Lung (tissue), 12 donors: ENCODE measurements around the gene AKAP11. TPM values are rescaled to one million over a fixed set of nuclear protein-coding genes. Genes with fewer than 3 reads are reported as not detected.

Experiments used
- ATAC-seq: fragments of 200-7000 bp; cut with Tn5 transposase; one replicate; pipeline ENCODE4 v1.9.1; 2020; ENCODE audit warnings: moderate number of reproducible peaks; ENCODE audit not compliant: insufficient read depth, low FRiP score
- DNase-seq, 3 donors: peaks; one replicate each; pipeline ENCODE4 v3.0.0-alpha.2; 2013 to 2017
- H3K27ac ChIP-seq, 2 donors: one replicate each; pipeline ENCODE4 v1.5.1; 2013; ENCODE audit warnings: mild to moderate bottlenecking in 2 of 2, moderate library complexity in 2 of 2, control low read depth in 1 of 2, inconsistent platforms in 1 of 2, low read depth in 1 of 2, low read length in 1 of 2
- H3K27me3 ChIP-seq, 3 donors: one replicate each; pipeline ENCODE4 v1.5.1; 2013; ENCODE audit warnings: low read length in 2 of 3; ENCODE audit not compliant: control insufficient read depth in 3 of 3, insufficient read depth in 3 of 3
- H3K36me3 ChIP-seq, 4 donors: one replicate each; pipeline ENCODE4 v1.5.1; 2013; ENCODE audit warnings: low read length in 4 of 4, mild to moderate bottlenecking in 1 of 4, moderate library complexity in 1 of 4; ENCODE audit not compliant: control insufficient read depth in 4 of 4, insufficient read depth in 4 of 4
- H3K4me1 ChIP-seq, 5 donors: one replicate each; pipeline ENCODE4 v1.5.1; 2013; ENCODE audit warnings: low read length in 5 of 5, mild to moderate bottlenecking in 2 of 5, moderate library complexity in 1 of 5; ENCODE audit not compliant: control insufficient read depth in 5 of 5, insufficient read depth in 5 of 5
- H3K4me3 ChIP-seq: one replicate; pipeline ENCODE4 v1.5.1; 2013; ENCODE audit warnings: mild to moderate bottlenecking, control low read depth, moderate library complexity
- H3K9ac ChIP-seq, 2 donors: one replicate each; pipeline ENCODE4 v1.5.1; 2013; ENCODE audit warnings: low read length in 2 of 2, control low read depth in 1 of 2; ENCODE audit not compliant: insufficient read depth in 1 of 2
- H3K9me3 ChIP-seq, 4 donors: one replicate each; pipeline ENCODE4 v1.5.1; 2013; ENCODE audit warnings: low read length in 3 of 4, mild to moderate bottlenecking in 1 of 4, moderate library complexity in 1 of 4; ENCODE audit not compliant: control insufficient read depth in 4 of 4, insufficient read depth in 3 of 4
- CTCF ChIP-seq: IDR thresholded peaks from 2 replicates; pipeline ENCODE4 v1.5.1; 2012; ENCODE audit warnings: mild to moderate bottlenecking; ENCODE audit errors: control extremely low read depth, extremely low read depth
- WGBS, 2 donors: extraction: QIAGEN DNeasy Blood & Tissue Kit; methylation state at CpG; one replicate each; pipeline ENCODE4 v1.1.7; 2013; 5-methylcytosine and 5-hydroxymethylcytosine counted together
- polyA plus RNA-seq, 2 donors: library from polyadenylated mRNA; stranded (reverse); fragments of 200-250 nt; gene quantifications; one replicate each; pipeline ENCODE4 v1.2.1, GENCODE V29; 2013
- total RNA-seq, 2 donors: library from RNA; depleted of rRNA in 1 of 2; stranded (reverse); fragments of >200 nt in 1 of 2; gene quantifications; one replicate each; pipeline ENCODE4 v1.2.1, GENCODE V29; 2014 to 2021
- donor health status: control.
- donor health status: control.
- donor health status: Bipolar disorder and iron deficiency.
- donor health status: healthy.
- donor health status: DM: yes; HTN: yes; CAD: no.

Gene AKAP11
- total and polyA plus RNA-seq, 4 donors, result 6.8 to 60.1 (median 16.0) TPM

GRCh38 chr13:42277618-42278276, 5.8 kb downstream of the AKAP11 start:
- 90 to 93% methylated on average over 7 of the region's 7 CpGs for WGBS, 2 donors
- no peak overlapping the region for H3K9ac ChIP-seq
- H3K9me3 ChIP-seq, result no peaks in the 10 kb centered on the region
- TF ChIP-seq CTCF, result no peak
- peaks cover 0 to 31% (median 9%) of the 10 kb centered on the region in 5 donors for H3K4me1 ChIP-seq
- no peaks in the 10 kb centered on the region for H3K27me3 ChIP-seq
- no peak for DNase-seq
- H3K4me3 ChIP-seq, result no peak overlapping the region
- H3K36me3 ChIP-seq, result no peaks in the 10 kb centered on the region
- no peak overlapping the region for H3K27ac ChIP-seq
- ATAC-seq, result no peak

- ATAC-seq (no peak), DNase-seq (no peak)
- Histone ChIP-seq H3K27ac (no peak overlapping the region), H3K27me3 (no peaks in the 10 kb centered on the region), H3K9me3 (no peaks in the 10 kb centered on the region), H3K9ac (no peak overlapping the region), H3K4me3 (no peak overlapping the region), H3K4me1 (peaks cover 0 to 21% (median 10%) of the 10 kb centered on the region in 5 donors), H3K36me3 (no peaks in the 10 kb centered on the region)
- no peak for TF ChIP-seq CTCF
- 30 to 75% methylated on average over 6 of the region's 6 CpGs for WGBS, 2 donors
Measured at GRCh38 chr13:42279080-42279479, 7.1 kb downstream of the AKAP11 start.

- Histone ChIP-seq H3K4me3 (no peak overlapping the region), H3K27ac (no peak overlapping the region), H3K9me3 (no peaks in the 10 kb centered on the region), H3K36me3 (no peaks in the 10 kb centered on the region), H3K27me3 (no peaks in the 10 kb centered on the region), H3K4me1 (peaks cover 0 to 20% (median 10%) of the 10 kb centered on the region in 5 donors), H3K9ac (no peak overlapping the region)
- ATAC-seq (no peak), DNase-seq (peak in 1 of 3 donors; percentile 25)
- WGBS, 2 donors, result 38 to 58% methylated on average over 1 of the region's 1 CpG
- TF ChIP-seq CTCF, result no peak
Measured at GRCh38 chr13:42279986-42280385, 8.0 kb downstream of the AKAP11 start.

- Histone ChIP-seq H3K27ac (no peak overlapping the region), H3K36me3 (peaks cover 0 to 2% (median 0%) of the 10 kb centered on the region in 4 donors), H3K4me3 (no peak overlapping the region), H3K9ac (no peak overlapping the region), H3K9me3 (no peaks in the 10 kb centered on the region), H3K4me1 (peaks cover 0 to 14% (median 10%) of the 10 kb centered on the region in 5 donors), H3K27me3 (no peaks in the 10 kb centered on the region)
- ATAC-seq, result no peak
- 71 to 82% methylated on average over 2 of the region's 2 CpGs for WGBS, 2 donors
- no peak for TF ChIP-seq CTCF
- DNase-seq, result no peak
Measured at GRCh38 chr13:42280537-42280936, 8.6 kb downstream of the AKAP11 start.
